ENCODE results near the gene KLK10.

KLK10 gene

DNA sequence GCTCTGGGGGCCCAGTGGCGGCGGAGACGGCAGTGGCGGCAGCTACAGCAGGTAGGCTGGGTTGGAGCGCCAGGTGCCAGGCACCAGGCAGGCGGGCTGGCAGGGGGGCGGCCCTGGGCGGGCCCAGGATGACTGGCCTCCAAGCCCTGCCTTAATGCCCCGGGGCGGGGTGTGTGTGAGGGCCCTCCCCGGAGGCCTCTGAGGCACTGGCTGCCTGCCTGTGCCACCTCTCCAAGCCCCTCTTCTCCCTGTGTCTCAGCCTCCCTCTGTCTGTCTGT is 7.0 kb upstream of the KLK10 start, which contains the start of gene KLK11:
Gene KLK11 (minus strand): TSS at position 63 of the 278 bp plus-strand sequence. CDS start 985 bp downstream, outside the sequence.
- no peak for DNase-seq (ENCODE audit: low read depth, low spot score)

DNA sequence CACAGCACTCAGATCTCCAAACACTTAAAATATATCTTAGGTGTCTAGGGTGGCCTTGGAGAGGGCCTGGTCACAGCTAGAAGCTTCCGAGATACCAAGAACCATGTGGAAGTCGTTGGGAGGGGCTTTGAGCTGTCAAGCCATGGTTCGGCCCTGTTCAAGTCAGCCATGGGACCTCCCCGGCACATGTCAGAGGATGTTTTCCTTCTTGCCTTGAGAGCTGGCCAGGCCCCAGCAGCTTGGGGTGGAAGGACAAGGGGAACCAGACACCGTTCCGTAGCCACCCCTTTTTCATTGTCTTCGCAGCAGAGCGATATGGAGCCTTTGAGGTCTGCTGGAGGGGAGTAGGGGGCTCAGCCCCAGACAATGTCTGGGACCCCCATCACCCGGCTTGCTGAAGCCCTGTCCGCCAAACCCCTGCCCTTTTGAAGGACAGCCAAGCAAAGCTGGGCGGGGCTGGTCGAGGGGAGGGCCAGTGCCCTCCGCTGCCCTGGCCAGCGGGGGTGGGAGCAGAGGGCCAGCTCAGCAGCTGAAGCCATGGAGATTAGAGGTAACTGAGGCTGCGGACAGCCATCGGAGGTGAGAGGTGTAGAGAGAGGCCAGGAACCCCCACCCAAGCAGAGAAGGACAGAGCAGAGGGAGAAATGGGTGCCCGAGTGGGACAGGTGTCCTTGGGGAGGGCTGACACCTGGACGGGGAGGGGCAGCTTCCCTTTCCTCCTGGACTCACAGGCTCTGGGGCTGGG is 6.5 kb upstream of the KLK10 start:
- no peak for DNase-seq (ENCODE audit: low read depth, low spot score)

DNA sequence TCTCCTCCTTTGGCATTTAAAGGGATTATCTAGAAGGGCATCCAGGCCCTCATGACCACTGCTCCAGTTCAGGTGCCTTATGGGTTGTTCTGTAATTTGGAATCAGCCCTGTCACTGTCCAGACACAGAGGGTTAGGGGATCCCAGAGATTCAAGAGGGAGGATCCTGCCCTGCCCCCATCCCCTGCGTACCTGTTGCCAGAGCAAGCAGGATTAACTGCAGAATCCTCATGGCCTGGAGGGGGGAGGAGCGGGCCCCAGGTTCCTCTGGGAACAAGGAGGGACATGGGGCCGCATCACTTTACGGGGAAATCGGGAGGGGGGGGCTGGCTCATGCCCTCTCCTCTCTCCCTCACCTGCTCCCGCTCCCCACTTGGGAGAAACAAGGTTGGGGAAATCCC is 5.9 kb upstream of the KLK10 start:
- DNase-seq (ENCODE audit: low read depth, low spot score) = no peak

GRCh38 chr19:51024924-51025323 is 5.4 kb upstream of the KLK10 start:
- DNase-seq (ENCODE audit: low read depth, low spot score) = no peak

DNA sequence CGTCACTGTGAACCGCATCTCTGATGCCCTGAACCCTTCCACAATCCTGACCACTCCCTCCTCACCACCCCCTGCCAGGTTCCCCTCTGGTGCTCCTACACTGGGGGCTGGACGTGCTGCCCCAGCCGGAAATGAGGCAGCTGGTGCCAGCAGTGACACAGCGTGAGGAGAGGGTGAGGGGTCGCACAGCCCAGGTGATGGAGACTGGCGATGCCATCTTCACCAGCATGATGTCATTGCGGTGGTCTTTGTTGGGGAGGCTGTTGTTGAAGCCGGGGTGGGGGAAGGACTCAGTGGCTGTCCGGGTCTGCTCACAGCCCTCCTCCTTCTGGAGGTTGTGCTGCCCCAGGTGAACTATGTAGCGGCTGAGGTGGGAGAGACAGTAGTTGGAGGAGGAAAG is 4.4 kb upstream of the KLK10 start:
- DNase-seq (ENCODE audit: low read depth, low spot score) = no peak

DNA sequence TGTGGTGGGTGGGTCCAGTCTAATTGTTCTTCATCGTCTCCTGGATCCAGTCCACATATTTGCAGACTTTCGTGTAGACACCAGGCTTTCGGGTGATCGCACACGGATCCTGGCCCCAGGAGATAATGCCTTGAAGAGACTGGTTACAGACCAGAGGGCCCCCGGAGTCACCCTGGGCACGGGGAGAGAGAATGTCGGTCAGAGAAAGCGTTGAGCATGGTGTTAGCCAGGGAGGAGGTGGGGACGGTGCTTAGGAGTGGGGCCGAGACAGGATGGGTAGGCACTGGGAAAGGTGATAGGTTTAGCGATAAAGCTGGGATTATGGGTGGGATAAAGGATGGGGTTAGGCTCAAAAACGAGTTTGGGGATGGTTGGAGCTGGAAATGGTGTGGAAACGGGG is 3.0 kb upstream of the KLK10 start:
- no peak for DNase-seq (ENCODE audit: low read depth, low spot score)

DNA sequence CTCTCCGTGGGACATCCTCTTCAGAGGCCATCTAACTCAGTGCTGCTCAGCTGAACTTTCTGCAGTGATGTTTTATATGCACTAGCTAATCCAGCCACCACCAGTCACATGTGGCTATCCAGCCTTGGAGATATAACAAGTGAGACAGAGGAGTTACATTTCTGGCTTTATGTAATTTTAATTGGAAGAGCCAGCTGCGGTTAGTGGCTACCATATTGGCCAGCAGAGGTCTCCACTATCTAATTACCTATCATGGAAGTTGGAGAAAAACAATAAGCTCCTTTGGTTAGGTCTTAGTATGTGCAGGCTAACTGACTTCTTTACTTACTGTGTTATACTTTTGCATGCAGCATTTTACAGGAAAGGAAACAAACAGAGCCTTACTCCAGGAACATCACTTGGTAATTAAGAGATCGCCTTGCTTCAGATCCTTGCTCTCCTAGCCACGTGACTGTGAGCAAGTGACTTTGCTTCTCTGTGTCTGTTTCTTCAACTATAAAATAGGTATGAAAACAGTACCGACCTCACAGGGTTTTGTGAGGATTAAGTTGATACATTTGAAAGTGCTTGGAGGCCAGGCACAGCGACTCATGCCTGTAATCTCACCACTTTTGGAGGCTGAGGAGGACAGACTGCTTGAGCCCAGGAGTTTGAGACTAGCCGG is 1.6 kb upstream of the KLK10 start:
- DNase-seq (ENCODE audit: low read depth, low spot score) = peak; percentile 40

- no peak for DNase-seq (ENCODE audit: low read depth, low spot score)
Measured at GRCh38 chr19:51018745-51019543, 565 bp downstream of the KLK10 start.

GRCh38 chr19:51016798-51017683 is 2.5 kb downstream of the KLK10 start:
- peak; percentile 93 for DNase-seq (ENCODE audit: low read depth, low spot score)

DNA sequence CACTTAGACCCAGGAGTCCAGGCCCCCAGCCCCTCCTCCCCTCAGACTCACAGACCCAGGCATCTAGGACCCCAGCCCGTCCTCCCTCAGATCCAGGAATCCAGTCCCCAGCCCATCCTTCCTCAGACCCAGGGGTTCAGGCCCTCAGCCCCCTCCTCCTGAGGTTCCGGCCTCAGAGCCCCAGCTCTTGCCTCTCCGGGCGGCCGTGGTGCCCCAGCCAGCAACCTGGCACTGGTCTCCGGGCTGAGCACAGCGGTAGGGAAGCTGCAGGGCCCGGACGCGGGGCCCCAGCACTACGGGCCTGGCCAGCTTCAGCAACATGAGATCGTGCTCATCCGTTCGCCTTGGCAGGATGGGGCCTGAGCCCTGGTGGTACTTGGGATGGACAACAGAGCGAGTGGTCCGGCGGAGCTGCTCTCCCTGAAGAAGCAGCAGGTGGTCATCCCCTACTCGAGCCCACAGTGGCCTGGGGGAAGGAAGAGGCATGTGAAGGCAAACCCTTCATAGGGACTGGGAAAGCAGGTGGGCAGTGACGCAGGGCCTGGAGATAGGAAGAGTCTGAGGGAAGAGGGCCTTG is 3.7 kb downstream of the KLK10 start:
- no peak for DNase-seq (ENCODE audit: low read depth, low spot score)

DNA sequence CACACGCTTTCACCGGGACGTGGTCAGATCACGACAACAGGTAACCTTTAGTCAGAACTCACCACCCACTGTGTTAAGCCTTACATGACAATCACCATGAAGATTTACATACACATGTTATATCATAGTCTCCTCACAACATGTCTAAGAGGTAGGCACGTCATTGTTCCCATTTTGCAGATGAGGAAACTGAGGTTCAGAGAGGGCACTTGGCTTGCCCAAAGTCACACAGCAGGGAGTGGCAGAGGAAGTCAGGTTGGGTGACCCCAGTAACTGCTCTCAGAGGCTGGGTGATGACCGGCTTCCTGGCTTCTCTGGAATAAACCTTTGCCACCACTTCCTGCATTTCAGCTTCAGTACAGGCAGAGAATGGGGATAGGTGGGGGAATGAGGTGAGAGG is 5.3 kb downstream of the KLK10 start:
- DNase-seq (ENCODE audit: low read depth, low spot score) = no peak

DNA sequence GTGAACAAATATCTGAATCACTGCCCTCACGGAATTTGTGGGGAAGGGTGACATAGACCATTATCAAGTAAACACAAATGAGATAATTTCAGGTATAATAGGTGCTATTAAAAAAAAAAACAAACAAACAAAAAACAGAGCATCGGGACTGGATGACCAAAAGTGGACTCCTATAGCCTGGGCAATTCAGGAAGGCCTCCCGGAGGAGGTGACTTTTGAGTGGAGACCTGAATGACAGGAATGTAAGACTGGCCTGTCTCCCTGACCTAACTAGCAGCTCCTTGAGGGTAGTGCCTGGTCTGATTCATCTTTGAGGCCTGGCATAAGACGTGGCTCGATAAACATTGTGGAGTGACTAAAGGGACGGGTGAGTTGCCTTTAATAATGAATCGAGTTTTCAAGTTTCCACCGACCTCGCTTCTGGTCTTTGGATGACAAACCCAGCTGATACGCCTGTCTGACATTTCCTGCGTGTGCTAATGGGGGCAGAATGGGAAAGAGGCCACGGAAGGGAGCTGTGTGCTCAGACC is 6.8 kb downstream of the KLK10 start:
- no peak for DNase-seq (ENCODE audit: low read depth, low spot score)

DNA sequence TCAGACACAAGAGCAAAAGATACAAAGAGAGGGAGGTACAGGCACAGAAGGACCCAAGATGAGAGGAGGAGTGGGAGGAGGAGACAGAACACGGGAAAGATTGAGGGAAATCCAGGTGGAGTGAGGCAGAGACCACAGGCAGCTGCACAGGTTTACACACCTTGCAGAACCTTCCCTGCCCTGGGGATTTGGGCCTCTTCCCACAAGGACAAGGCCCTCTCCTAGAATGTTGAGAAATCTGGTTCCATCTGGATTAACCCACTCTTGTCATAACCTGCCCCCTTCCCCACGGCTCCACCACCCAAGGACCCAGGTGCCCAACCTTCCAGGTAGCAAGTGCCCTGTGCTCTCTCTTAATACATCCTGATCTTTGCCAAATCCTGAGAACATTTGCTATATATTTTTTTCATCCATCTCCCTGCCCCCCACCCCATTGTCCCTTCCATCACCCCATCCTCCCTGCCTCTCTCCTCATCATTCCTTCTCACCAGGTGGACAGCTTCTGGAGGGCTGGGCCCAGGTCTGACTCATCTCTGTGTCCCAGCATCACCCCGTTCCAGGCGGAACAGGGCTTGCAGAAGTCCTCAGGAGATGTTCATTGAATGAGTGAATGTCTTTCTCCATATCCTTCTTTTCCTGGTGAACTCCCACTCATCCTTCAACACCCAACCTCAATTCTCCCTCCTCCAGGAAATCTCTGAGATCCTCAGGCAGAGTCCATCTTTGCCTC is 9.3 kb downstream of the KLK10 start:
- DNase-seq (ENCODE audit: low read depth, low spot score) = no peak

GRCh38 chr19:51009061-51009891 is 10.2 kb downstream of the KLK10 start:
- no peak for DNase-seq (ENCODE audit: low read depth, low spot score)

- no peak for DNase-seq (ENCODE audit: low read depth, low spot score)
Measured at GRCh38 chr19:51007488-51007887, 12.0 kb downstream of the KLK10 start.

DNA sequence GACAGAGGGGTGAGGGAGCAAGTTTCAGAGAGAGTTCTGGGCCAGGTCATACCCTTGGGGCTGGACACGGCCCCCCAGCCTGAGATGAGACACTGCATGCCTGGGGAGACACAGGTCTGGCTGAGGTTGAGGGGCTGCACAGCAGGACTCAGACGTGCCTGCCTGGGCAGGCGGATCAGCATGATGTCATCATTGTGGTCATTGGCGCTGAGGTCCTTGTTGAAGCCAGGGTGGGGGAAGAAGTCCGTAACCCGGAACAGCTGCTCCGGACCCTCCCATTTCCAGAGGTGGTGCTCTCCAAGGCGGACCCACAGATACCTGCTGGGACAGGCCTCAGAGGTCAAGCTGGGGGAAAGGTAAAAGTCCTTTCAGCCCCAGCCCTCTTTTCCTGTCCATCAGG is 13.1 kb downstream of the KLK10 start:
- DNase-seq (ENCODE audit: low read depth, low spot score) = no peak

GRCh38 chr19:51005248-51005647 is 14.3 kb downstream of the KLK10 start:
- no peak for DNase-seq (ENCODE audit: low read depth, low spot score)

DNA sequence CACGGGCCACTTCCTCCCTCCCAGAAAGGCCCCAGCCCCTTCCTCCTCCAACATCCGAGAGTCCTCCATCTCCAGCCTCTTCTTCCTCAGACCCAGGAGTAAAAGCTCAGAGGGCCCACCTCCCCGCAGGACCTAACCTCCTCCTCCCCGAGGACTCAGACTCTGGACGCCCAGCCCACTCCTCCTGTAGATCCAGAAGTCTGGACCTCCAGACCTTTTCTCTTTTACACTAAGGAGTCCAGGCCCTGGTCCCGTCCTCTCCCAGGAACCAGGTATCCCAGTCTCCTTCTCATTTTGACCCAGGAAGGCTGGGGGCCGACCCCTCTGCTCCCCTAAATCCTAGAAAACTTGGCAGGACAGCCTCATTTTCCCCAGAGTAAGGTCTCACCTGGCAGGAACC is 16.2 kb downstream of the KLK10 start:
- no peak for DNase-seq (ENCODE audit: low read depth, low spot score)

DNA sequence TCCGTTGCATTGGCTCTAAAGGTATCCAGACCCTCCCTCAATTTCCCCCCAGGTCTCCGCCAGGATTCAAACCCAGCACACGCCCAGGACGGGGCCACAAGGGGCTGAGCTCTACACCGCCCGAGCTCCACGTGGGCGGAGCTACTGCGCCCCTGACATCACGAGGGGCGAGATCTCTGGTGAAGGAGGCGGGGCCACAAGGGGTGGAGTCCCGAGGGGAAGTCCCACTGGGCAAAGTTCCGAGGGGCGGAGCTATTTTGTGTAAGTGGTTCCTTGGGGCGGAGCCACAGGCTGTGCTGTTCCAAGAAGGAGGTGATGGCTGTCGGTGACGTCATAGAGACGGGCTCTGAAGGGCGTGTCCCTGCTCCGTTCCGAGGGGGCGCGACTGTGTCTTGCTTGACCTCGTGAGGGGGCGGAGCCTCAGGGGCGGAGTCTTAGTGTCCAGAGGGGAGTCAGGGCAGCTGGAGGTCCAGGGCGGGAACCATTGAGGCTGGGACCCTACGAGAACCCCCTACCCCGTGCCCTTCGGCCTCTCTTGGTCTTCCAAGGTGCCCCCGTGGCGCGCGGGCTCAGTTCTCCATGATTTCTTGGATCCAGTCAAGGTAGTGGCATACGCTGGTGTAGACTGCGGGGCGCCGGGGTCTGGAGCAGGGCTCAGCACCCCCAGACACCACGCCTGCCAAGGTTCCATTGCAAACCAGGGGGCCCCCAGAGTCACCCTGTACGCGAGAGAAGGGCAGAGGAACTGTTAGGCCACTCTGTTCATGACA is 16.8 kb downstream of the KLK10 start:
- peak; percentile 99 for DNase-seq (ENCODE audit: low read depth, low spot score)
